ENCODE measurements around the gene TOR2A. TPM values are rescaled to one million over a fixed set of nuclear protein-coding genes. Genes with fewer than 3 reads are reported as not detected.
A peak's percentile ranks its signal among the peaks of the same experiment; 100 is the strongest.

Gene TOR2A
- total and polyA plus RNA-seq, 9 of the 15 experiments (the other 6 are each of a cell fraction or from before 2014, with no cell fraction given) = 0.80 to 25.9 (median 11.1) TPM

DNA sequence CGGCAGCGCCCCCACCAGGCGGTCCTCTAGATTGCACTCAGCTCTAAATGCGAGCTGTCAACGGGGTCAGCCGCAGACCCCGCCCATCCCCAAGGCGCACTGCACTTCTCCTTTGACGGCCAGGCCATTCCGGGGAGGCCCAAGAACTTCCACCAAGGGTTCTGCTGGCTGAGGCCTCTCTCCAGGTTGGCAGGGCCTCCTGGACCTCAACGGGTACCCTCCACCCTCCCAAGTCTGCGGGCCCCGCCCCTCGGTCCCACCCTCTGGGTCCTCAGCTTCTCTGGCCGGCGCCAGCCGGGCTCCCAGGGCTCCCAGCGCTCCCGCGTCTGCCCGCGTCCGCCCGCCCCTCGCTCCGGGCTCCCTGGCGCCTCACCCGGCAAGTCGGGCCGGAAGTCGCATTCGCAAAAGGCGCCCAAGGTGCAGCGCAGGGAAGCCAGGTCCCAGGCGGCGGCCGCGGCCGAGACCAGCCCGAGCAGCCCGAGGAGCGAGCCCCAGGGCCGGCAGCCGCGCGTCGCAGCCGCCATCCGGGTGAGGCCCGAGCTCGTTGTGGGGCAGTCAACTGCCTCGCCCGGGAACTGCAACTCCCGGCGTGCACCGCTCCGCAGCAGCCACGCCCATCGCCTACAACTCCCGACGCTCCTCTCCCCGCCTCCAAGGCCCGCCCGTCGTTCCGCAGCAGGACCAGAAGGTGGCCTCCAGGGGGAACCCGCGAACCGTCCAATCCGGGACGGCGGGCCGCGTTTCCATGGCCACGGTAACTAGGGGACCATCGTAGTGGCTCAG is at the start of gene TOR2A (continued):
- TF ChIP-seq, protein P1, sequence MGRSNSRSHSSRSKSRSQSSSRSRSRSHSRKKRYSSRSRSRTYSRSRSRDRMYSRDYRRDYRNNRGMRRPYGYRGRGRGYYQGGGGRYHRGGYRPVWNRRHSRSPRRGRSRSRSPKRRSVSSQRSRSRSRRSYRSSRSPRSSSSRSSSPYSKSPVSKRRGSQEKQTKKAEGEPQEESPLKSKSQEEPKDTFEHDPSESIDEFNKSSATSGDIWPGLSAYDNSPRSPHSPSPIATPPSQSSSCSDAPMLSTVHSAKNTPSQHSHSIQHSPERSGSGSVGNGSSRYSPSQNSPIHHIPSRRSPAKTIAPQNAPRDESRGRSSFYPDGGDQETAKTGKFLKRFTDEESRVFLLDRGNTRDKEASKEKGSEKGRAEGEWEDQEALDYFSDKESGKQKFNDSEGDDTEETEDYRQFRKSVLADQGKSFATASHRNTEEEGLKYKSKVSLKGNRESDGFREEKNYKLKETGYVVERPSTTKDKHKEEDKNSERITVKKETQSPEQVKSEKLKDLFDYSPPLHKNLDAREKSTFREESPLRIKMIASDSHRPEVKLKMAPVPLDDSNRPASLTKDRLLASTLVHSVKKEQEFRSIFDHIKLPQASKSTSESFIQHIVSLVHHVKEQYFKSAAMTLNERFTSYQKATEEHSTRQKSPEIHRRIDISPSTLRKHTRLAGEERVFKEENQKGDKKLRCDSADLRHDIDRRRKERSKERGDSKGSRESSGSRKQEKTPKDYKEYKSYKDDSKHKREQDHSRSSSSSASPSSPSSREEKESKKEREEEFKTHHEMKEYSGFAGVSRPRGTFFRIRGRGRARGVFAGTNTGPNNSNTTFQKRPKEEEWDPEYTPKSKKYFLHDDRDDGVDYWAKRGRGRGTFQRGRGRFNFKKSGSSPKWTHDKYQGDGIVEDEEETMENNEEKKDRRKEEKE (IDR thresholded peaks at IDR 0.05; ENCODE audit: borderline replicate concordance in 1 of 2, control insufficient read depth in 1 of 2, low read depth in 2 of 2, low read length in 1 of 2) = 0 out of 4 replicates have a peak, but pooled peaks of 1 of the 2 experiments have one; percentile 63
- TF ChIP-seq KLF1 (tag; IDR thresholded peaks at IDR 0.05) (no peak; the same call in 1 of the 2 replicates), MNT (conservative IDR thresholded peaks at IDR 0.05) (peak in 1 of 2 experiments; percentile 78), NRF1 (conservative IDR thresholded peaks at IDR 0.05 in 1 of 2, IDR thresholded peaks at IDR 0.05 in 1 of 2) (peak; percentile 66 to 69), BDP1 (IDR thresholded peaks at IDR 0.05; ENCODE audit: insufficient read depth, insufficient read length) (no peak), CHD7 (IDR thresholded peaks at IDR 0.05; ENCODE audit: low read depth, low read length) (no peak)
- TF ChIP-seq, protein P2, sequence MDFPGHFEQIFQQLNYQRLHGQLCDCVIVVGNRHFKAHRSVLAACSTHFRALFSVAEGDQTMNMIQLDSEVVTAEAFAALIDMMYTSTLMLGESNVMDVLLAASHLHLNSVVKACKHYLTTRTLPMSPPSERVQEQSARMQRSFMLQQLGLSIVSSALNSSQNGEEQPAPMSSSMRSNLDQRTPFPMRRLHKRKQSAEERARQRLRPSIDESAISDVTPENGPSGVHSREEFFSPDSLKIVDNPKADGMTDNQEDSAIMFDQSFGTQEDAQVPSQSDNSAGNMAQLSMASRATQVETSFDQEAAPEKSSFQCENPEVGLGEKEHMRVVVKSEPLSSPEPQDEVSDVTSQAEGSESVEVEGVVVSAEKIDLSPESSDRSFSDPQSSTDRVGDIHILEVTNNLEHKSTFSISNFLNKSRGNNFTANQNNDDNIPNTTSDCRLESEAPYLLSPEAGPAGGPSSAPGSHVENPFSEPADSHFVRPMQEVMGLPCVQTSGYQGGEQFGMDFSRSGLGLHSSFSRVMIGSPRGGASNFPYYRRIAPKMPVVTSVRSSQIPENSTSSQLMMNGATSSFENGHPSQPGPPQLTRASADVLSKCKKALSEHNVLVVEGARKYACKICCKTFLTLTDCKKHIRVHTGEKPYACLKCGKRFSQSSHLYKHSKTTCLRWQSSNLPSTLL (IDR thresholded peaks at IDR 0.05) = no peak
